GM06990 (cell line): ENCODE data around the gene AFG1L.
"Not testable (repeated sequence)": the region's sequence is repeated elsewhere in the genome, so short reads cannot be mapped to it uniquely, and the experiment has no call there.

ENCODE experiments used
- DNase-seq: peaks from one replicate; pipeline ENCODE4 v3.0.0-alpha.2; 2011; ENCODE audit not compliant: insufficient read length; ENCODE audit errors: extremely low read depth
- H3K27me3 ChIP-seq: replicated peaks from 2 replicates; pipeline ENCODE4 v1.6.0; 2011; ENCODE audit warnings: low read length; ENCODE audit not compliant: control insufficient read depth, insufficient read depth
- H3K36me3 ChIP-seq: 2 replicates; pipeline ENCODE4 v1.5.1; 2011; ENCODE audit warnings: low read length; ENCODE audit not compliant: control insufficient read depth, insufficient read depth
- H3K4me3 ChIP-seq: replicated peaks from 2 replicates; pipeline ENCODE4 v1.5.1; 2011; ENCODE audit warnings: low read depth, mild to moderate bottlenecking, control low read depth, low read length
- TF ChIP-seq, protein P1 (sequence below): IDR thresholded peaks from 2 replicates; pipeline ENCODE4 v1.5.1; 2011; ENCODE audit warnings: low read length, control low read depth, mild to moderate bottlenecking, inconsistent platforms; ENCODE audit not compliant: insufficient read depth, poor library complexity, severe bottlenecking

Gene AFG1L

DNA sequence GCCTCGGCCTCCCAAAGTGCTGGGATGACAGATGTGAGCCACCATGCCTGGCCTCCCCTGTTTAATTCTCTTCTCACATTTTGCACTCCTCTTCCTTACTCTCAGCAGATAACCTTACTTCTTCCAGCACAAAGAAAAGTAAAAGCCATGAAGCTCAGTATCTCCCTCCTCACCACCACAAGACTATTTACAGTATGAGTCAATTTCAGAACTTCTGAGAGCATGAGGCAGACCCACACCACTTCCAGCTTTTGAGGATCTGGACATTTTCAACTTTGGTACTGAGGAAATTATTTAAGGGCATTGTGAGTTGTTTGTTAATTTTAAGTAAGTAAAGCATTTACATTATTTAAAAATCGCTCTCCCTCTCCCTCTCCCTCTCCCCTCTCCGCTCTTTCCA lies 26.0 kb upstream of the AFG1L start:
- DNase-seq, result no peak
- TF ChIP-seq, protein P1, sequence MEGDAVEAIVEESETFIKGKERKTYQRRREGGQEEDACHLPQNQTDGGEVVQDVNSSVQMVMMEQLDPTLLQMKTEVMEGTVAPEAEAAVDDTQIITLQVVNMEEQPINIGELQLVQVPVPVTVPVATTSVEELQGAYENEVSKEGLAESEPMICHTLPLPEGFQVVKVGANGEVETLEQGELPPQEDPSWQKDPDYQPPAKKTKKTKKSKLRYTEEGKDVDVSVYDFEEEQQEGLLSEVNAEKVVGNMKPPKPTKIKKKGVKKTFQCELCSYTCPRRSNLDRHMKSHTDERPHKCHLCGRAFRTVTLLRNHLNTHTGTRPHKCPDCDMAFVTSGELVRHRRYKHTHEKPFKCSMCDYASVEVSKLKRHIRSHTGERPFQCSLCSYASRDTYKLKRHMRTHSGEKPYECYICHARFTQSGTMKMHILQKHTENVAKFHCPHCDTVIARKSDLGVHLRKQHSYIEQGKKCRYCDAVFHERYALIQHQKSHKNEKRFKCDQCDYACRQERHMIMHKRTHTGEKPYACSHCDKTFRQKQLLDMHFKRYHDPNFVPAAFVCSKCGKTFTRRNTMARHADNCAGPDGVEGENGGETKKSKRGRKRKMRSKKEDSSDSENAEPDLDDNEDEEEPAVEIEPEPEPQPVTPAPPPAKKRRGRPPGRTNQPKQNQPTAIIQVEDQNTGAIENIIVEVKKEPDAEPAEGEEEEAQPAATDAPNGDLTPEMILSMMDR, result no peak
- H3K27me3 ChIP-seq, result no peaks in the 10 kb centered on the region
- no peak overlapping the region for H3K4me3 ChIP-seq
- H3K36me3 ChIP-seq, result no peaks in the 10 kb centered on the region

DNA sequence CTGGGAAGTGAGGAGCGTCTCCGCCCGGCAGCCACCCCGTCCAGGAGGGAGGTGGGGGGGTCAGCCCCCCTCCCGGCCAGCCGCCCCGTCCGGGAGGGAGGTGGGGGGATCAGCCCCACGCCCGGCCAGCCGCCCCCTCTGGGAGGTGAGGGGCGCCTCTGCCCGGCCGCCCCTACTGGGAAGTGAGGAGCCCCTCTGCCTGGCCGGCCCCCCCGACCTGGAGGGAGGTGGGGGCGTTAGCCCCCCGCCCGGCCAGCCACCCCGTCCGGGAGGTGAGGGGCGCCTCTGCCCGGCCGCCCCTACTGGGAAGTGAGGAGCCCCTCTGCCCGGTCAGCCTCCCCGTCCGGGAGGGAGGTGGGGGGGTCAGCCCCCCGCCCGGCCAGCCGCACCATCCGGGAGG lies 24.9 kb upstream of the AFG1L start:
- not testable (repeated sequence) for H3K4me3 ChIP-seq, H3K27me3 ChIP-seq, H3K36me3 ChIP-seq, DNase-seq

DNA sequence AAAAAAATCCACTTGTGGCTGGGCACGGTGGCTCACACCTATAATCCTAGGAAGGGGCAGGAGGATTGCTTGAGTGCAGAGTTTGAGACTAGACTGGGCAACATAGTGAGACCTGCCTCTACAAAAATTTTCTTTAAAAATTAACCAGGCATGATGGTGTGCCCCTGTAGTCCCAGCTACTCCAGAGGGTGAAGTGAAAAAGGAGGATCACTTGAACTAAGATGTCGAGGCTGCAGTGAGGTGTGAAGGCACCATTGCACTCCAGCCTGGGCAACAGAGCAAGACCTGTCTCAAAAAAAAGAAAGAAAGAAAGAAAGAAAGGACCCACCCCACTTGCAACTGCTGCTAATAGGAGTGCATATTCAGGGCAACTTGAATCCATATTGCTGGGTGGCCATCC lies 20.3 kb upstream of the AFG1L start:
- DNase-seq, result no peak
- H3K4me3 ChIP-seq, result no peak overlapping the region

DNA sequence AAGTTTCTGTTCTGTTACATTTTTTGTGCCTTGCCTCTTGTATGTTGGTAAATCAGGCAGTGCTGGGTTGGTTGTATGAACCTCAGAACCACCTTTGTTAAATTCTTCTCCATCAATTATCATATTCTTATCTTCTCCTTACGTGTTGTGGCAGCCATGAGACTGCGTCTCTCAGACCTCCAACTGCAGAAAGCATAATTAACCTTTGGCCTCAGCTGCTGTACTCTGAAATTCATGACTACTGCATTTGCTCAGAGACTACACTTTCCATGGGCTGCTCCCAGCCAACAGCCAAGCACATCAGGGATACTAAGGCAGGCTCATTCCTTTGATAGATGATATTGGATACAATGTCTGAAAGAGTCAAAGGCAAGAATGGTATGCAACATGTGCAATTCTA lies 18.9 kb upstream of the AFG1L start:
- H3K36me3 ChIP-seq, result no peaks in the 10 kb centered on the region
- H3K27me3 ChIP-seq, result no peaks in the 10 kb centered on the region
- TF ChIP-seq, protein P1, result no peak
- no peak overlapping the region for H3K4me3 ChIP-seq
- DNase-seq, result no peak

More for the DNA sequence above, 20.3 kb upstream of the AFG1L start:
- Histone ChIP-seq H3K36me3 (no peaks in the 10 kb centered on the region), H3K27me3 (no peaks in the 10 kb centered on the region)
- TF ChIP-seq, protein P1, result no peak

DNA sequence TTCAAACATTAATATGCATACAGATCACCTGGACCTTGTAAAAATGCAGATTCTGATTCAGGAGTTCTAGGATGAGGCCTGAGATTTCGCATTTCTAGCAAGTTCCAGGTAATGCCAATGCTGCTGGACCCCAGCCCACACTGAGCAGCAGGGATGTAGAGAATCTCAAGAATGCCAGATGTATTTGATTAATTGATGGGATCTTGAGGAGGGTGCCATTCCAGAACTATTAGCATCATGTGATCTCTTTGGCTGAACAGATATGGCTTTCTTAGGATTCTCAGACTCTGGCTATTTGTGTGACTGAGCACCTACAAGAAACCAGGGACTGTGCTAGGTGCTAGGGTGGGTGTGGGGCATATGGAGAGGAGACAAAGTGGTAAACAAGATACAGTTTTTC lies 17.6 kb upstream of the AFG1L start:
- Histone ChIP-seq H3K36me3 (no peaks in the 10 kb centered on the region), H3K27me3 (no peaks in the 10 kb centered on the region), H3K4me3 (no peak overlapping the region)
- DNase-seq, result no peak
- TF ChIP-seq, protein P1, result no peak

DNA sequence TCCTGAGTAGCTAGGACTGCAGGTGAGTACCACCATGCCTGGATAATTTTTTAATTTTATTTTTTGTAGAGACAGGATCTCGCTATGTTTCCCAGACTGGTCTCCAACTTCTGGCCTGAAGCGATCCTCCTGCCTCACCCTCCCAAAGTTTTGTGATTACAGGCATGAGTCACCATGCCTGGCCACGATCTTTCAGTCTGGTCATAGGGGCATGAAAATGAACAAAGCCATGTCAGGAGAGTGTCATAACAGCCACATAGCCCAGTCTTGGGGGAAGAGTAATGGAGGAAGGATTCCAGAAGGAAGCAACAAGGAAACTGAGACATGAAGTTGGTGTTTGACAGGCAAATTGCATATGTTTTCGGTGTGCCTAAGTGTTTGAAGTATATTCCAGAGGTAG lies 17.0 kb upstream of the AFG1L start:
- Histone ChIP-seq H3K36me3 (no peaks in the 10 kb centered on the region), H3K4me3 (no peak overlapping the region), H3K27me3 (no peaks in the 10 kb centered on the region)
- DNase-seq, result no peak
- TF ChIP-seq, protein P1, result no peak
